ENCODE measurements around the gene COL25A1.

Gene COL25A1

GRCh38 chr4:108795733-108796132, 506.7 kb downstream of the COL25A1 start:
- no peak overlapping the region for H3K4me3 ChIP-seq (ENCODE audit: low read length)
- no peak for DNase-seq (ENCODE audit: low read depth)
- TF ChIP-seq CTCF (conservative IDR thresholded peaks at IDR 0.05; ENCODE audit: low read depth, low read length) = no peak

GRCh38 chr4:108794136-108794535, 508.3 kb downstream of the COL25A1 start:
- H3K4me3 ChIP-seq (ENCODE audit: low read length) = no peak overlapping the region
- TF ChIP-seq CTCF (conservative IDR thresholded peaks at IDR 0.05; ENCODE audit: low read depth, low read length) = no peak
- DNase-seq (ENCODE audit: low read depth) = peak; percentile 61

GRCh38 chr4:108793415-108793814, 509.0 kb downstream of the COL25A1 start:
- TF ChIP-seq CTCF (conservative IDR thresholded peaks at IDR 0.05; ENCODE audit: low read depth, low read length) = no peak
- no peak overlapping the region for H3K4me3 ChIP-seq (ENCODE audit: low read length)
- no peak for DNase-seq (ENCODE audit: low read depth)

GRCh38 chr4:108788731-108789130, 513.7 kb downstream of the COL25A1 start:
- DNase-seq (ENCODE audit: low read depth) = no peak
- no peak overlapping the region for H3K4me3 ChIP-seq (ENCODE audit: low read length)
- no peak for TF ChIP-seq CTCF (conservative IDR thresholded peaks at IDR 0.05; ENCODE audit: low read depth, low read length)

GRCh38 chr4:108787724-108788123, 514.7 kb downstream of the COL25A1 start:
- no peak for DNase-seq (ENCODE audit: low read depth)
- TF ChIP-seq CTCF (conservative IDR thresholded peaks at IDR 0.05; ENCODE audit: low read depth, low read length) = no peak
- no peak overlapping the region for H3K4me3 ChIP-seq (ENCODE audit: low read length)

- no peak overlapping the region for H3K4me3 ChIP-seq (ENCODE audit: low read length)
- DNase-seq (ENCODE audit: low read depth) = no peak
- no peak for TF ChIP-seq CTCF (conservative IDR thresholded peaks at IDR 0.05; ENCODE audit: low read depth, low read length)
These were observed 515.4 kb downstream of the COL25A1 start for GRCh38 chr4:108787106-108787505.

- H3K4me3 ChIP-seq (ENCODE audit: low read length) = no peak overlapping the region
- no peak for TF ChIP-seq CTCF (conservative IDR thresholded peaks at IDR 0.05; ENCODE audit: low read depth, low read length)
- no peak for DNase-seq (ENCODE audit: low read depth)
These were observed 516.1 kb downstream of the COL25A1 start for GRCh38 chr4:108786351-108786750.
